HepG2 (cell line): Measurements from ENCODE around the gene NOL4L. TPM values are rescaled to one million over a fixed set of nuclear protein-coding genes. Genes with fewer than 3 reads are reported as not detected.

Source experiments
- ARHGAP35 ChIP-seq: sonication (generic); formaldehyde crosslinking; IDR thresholded peaks from 2 replicates; pipeline ENCODE4 v1.9.0; 2022; ENCODE audit warnings: mild to moderate bottlenecking, inconsistent platforms, moderate library complexity, missing genetic modification reagents, borderline replicate concordance
- ATF1 ChIP-seq: IDR thresholded peaks from 2 replicates; pipeline ENCODE4 v1.6.1; 2016; ENCODE audit warnings: mild to moderate bottlenecking, control low read depth
- GPBP1L1 ChIP-seq: sonication (generic); formaldehyde crosslinking; IDR thresholded peaks from 2 replicates; pipeline ENCODE4 v1.5.0; 2020; ENCODE audit warnings: mild to moderate bottlenecking, missing genetic modification reagents
- HDAC2 ChIP-seq: sonication (generic); formaldehyde crosslinking; IDR thresholded peaks from 2 replicates; pipeline ENCODE4 v1.4.0; 2020; ENCODE audit warnings: missing genetic modification reagents
- NFYC ChIP-seq: IDR thresholded peaks from 2 replicates; pipeline ENCODE4 v1.6.1; 2016; ENCODE audit warnings: missing genetic modification reagents, missing compliant biosample characterization
- RFXAP ChIP-seq: sonication (generic); formaldehyde crosslinking; IDR thresholded peaks from 2 replicates; pipeline ENCODE4 v1.4.0; 2020; ENCODE audit warnings: missing genetic modification reagents, borderline replicate concordance
- SMAD9 ChIP-seq: sonication (generic); formaldehyde crosslinking; IDR thresholded peaks from 2 replicates; pipeline ENCODE4 v1.5.1; 2020; ENCODE audit warnings: mild to moderate bottlenecking, missing genetic modification reagents
- TBP ChIP-seq: sonication (generic); formaldehyde crosslinking; IDR thresholded peaks from 2 replicates; pipeline ENCODE4 v1.5.0; 2020; ENCODE audit warnings: missing genetic modification reagents
- ZFP37 ChIP-seq: sonication (generic); formaldehyde crosslinking; IDR thresholded peaks from 2 replicates; pipeline ENCODE4 v1.4.0; 2020; ENCODE audit warnings: missing genetic modification reagents, borderline replicate concordance
- ZNF101 ChIP-seq: sonication (generic); formaldehyde crosslinking; IDR thresholded peaks from 2 replicates; pipeline ENCODE4 v1.4.0; 2020; ENCODE audit warnings: mild to moderate bottlenecking, low read depth, missing genetic modification reagents, borderline replicate concordance
- ZNF230 ChIP-seq: sonication (generic); formaldehyde crosslinking; IDR thresholded peaks from 2 replicates; pipeline ENCODE4 v1.4.0; 2020; ENCODE audit warnings: mild to moderate bottlenecking, missing genetic modification reagents
- ZNF543 ChIP-seq: sonication (generic); formaldehyde crosslinking; IDR thresholded peaks from 2 replicates; pipeline ENCODE4 v1.4.0; 2020; ENCODE audit warnings: mild to moderate bottlenecking, missing genetic modification reagents
- ZNF619 ChIP-seq: sonication (generic); formaldehyde crosslinking; IDR thresholded peaks from 2 replicates; pipeline ENCODE4 v1.4.0; 2020; ENCODE audit warnings: mild to moderate bottlenecking, missing genetic modification reagents
- ZNF780A ChIP-seq: sonication (generic); formaldehyde crosslinking; IDR thresholded peaks from 2 replicates; pipeline ENCODE4 v1.8.0; 2022; ENCODE audit warnings: mild to moderate bottlenecking, missing genetic modification reagents, moderate library complexity
- polyA plus RNA-seq, 8 experiments: library from polyadenylated mRNA; depleted of rRNA in 3 of 8; stranded (reverse) in 7 of 8; unstranded in 1 of 8; fragments of >200 nt; fragmentation: Illumina TruSeq in 4 of 8; extraction: Trizol in 4 of 8; gene quantifications; 2 replicates each; pipeline versions ENCODE4 v1.2.1 to v1.2.3, GENCODE V29; 2011 to 2016; ENCODE audit warnings: low read depth in 4 of 8, missing spikeins in 1 of 8, mixed read lengths in 1 of 8; ENCODE audit not compliant: insufficient read depth in 1 of 8
- total RNA-seq, 5 experiments: library from RNA; depleted of rRNA; stranded (reverse); fragments of >200 nt; fragmentation: Illumina TruSeq; extraction: Trizol; gene quantifications; 2 replicates each; pipeline ENCODE4 v1.2.3, GENCODE V29; 2016; ENCODE audit warnings: low read depth in 1 of 5
- TF ChIP-seq, protein P1 (sequence below): sonication (generic); formaldehyde crosslinking; conservative IDR thresholded peaks from 2 replicates; pipeline ENCODE4 v1.4.0; 2020; ENCODE audit warnings: missing genetic modification reagents
- TF ChIP-seq, protein P2 (sequence below): sonication (generic); formaldehyde crosslinking; IDR thresholded peaks from 2 replicates; pipeline ENCODE4; 2020; ENCODE audit warnings: missing genetic modification reagents, mild to moderate bottlenecking, borderline replicate concordance
- TF ChIP-seq, protein P3 (sequence below): sonication (generic); formaldehyde crosslinking; IDR thresholded peaks from 2 replicates; pipeline ENCODE4 v1.4.0; 2020; ENCODE audit warnings: missing genetic modification reagents

Gene NOL4L
- total and polyA plus RNA-seq, 2 of the 13 experiments (the other 11 are each of a cell fraction or from before 2014, with no cell fraction given): 16.6 to 35.4 TPM

DNA sequence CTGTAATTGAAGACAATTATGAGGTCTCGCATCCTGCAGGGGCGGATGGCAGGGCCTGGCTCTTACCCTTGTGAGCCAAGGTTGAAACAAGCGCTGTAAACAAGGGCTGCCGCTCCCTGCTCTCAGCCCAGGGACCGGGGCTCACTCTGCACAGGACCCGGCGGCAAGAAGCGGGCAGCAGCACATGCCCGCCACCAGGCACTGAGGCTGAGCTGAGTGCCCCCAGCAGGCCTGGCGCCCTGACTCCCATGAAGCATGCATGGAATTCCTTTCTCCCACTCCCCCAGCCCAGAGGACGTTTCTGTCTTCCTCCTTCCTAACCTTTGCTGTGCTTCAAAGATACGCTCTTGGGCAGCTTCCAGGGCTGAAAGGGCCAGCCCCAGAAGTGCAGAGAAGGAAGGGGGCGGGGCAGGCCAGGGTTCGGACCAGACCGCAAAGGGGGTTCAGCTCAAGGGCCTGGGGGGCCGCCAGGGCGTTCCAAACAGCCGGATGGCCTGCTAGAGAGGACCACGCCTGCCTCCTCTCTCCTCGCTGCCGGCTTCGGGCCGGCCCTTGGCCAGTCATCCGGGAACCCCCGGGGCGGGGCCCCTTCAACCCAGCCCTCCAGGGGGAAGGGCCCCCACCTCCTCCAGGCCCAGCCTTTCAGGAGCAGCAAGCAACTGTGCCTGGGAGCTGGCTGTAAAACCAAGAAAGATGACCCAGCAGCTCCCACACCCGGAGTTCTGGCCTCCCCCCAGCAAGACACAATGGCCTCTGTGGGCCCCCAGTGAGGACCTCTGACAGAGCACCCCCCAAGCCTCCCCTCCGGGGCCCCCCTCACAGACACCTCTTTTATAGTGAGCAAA, 109.9 kb downstream of the NOL4L start (continued):
- TF ChIP-seq ZNF543 (CRISPR knock-in tag): peak; percentile 97
- TF ChIP-seq ZNF230 (CRISPR knock-in tag): peak; percentile 86
- TF ChIP-seq ZFP37: no peak
- TF ChIP-seq ZNF619: 0 out of 2 replicates have a peak, but pooled peaks have one; percentile 47
- TF ChIP-seq RFXAP (CRISPR knock-in tag): peak; percentile 67; the same call in 1 of the 2 replicates
- TF ChIP-seq ATF1 (CRISPR knock-in tag): no peak
- 0 out of 2 replicates have a peak, but pooled peaks have one; percentile 84 for TF ChIP-seq ZNF101
- peak; percentile 76; the same call in 1 of the 2 replicates for TF ChIP-seq TBP (CRISPR knock-in tag)
- TF ChIP-seq, protein P1, sequence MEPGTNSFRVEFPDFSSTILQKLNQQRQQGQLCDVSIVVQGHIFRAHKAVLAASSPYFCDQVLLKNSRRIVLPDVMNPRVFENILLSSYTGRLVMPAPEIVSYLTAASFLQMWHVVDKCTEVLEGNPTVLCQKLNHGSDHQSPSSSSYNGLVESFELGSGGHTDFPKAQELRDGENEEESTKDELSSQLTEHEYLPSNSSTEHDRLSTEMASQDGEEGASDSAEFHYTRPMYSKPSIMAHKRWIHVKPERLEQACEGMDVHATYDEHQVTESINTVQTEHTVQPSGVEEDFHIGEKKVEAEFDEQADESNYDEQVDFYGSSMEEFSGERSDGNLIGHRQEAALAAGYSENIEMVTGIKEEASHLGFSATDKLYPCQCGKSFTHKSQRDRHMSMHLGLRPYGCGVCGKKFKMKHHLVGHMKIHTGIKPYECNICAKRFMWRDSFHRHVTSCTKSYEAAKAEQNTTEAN (CRISPR knock-in tag): peak; percentile 77
- no peak for TF ChIP-seq NFYC (CRISPR knock-in tag)
- peak; percentile 74 for TF ChIP-seq ARHGAP35 (CRISPR knock-in tag)
- TF ChIP-seq, protein P2, sequence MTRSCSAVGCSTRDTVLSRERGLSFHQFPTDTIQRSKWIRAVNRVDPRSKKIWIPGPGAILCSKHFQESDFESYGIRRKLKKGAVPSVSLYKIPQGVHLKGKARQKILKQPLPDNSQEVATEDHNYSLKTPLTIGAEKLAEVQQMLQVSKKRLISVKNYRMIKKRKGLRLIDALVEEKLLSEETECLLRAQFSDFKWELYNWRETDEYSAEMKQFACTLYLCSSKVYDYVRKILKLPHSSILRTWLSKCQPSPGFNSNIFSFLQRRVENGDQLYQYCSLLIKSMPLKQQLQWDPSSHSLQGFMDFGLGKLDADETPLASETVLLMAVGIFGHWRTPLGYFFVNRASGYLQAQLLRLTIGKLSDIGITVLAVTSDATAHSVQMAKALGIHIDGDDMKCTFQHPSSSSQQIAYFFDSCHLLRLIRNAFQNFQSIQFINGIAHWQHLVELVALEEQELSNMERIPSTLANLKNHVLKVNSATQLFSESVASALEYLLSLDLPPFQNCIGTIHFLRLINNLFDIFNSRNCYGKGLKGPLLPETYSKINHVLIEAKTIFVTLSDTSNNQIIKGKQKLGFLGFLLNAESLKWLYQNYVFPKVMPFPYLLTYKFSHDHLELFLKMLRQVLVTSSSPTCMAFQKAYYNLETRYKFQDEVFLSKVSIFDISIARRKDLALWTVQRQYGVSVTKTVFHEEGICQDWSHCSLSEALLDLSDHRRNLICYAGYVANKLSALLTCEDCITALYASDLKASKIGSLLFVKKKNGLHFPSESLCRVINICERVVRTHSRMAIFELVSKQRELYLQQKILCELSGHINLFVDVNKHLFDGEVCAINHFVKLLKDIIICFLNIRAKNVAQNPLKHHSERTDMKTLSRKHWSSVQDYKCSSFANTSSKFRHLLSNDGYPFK (CRISPR knock-in tag): no peak
- no peak; the same call in 1 of the 2 replicates for TF ChIP-seq HDAC2 (CRISPR knock-in tag)
- no peak for TF ChIP-seq GPBP1L1
- TF ChIP-seq ZNF780A (CRISPR knock-in tag): no peak
- TF ChIP-seq SMAD9: no peak; the same call in 1 of the 2 replicates
- TF ChIP-seq, protein P3, sequence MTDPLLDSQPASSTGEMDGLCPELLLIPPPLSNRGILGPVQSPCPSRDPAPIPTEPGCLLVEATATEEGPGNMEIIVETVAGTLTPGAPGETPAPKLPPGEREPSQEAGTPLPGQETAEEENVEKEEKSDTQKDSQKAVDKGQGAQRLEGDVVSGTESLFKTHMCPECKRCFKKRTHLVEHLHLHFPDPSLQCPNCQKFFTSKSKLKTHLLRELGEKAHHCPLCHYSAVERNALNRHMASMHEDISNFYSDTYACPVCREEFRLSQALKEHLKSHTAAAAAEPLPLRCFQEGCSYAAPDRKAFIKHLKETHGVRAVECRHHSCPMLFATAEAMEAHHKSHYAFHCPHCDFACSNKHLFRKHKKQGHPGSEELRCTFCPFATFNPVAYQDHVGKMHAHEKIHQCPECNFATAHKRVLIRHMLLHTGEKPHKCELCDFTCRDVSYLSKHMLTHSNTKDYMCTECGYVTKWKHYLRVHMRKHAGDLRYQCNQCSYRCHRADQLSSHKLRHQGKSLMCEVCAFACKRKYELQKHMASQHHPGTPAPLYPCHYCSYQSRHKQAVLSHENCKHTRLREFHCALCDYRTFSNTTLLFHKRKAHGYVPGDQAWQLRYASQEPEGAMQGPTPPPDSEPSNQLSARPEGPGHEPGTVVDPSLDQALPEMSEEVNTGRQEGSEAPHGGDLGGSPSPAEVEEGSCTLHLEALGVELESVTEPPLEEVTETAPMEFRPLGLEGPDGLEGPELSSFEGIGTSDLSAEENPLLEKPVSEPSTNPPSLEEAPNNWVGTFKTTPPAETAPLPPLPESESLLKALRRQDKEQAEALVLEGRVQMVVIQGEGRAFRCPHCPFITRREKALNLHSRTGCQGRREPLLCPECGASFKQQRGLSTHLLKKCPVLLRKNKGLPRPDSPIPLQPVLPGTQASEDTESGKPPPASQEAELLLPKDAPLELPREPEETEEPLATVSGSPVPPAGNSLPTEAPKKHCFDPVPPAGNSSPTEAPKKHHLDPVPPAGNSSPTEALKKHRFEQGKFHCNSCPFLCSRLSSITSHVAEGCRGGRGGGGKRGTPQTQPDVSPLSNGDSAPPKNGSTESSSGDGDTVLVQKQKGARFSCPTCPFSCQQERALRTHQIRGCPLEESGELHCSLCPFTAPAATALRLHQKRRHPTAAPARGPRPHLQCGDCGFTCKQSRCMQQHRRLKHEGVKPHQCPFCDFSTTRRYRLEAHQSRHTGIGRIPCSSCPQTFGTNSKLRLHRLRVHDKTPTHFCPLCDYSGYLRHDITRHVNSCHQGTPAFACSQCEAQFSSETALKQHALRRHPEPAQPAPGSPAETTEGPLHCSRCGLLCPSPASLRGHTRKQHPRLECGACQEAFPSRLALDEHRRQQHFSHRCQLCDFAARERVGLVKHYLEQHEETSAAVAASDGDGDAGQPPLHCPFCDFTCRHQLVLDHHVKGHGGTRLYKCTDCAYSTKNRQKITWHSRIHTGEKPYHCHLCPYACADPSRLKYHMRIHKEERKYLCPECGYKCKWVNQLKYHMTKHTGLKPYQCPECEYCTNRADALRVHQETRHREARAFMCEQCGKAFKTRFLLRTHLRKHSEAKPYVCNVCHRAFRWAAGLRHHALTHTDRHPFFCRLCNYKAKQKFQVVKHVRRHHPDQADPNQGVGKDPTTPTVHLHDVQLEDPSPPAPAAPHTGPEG (CRISPR knock-in tag): peak; percentile 71
